H1 (cell line): ENCODE results near the gene TAPBPL.

Experiments
- ATF2 ChIP-seq: IDR thresholded peaks from 2 replicates; pipeline ENCODE4 v1.6.1; 2012; ENCODE audit warnings: low read length, inconsistent platforms
- CBX8 ChIP-seq: fragments of 300-800, 300-1000 bp; sonication (generic); IDR thresholded peaks from 2 replicates; pipeline ENCODE4 v1.7.1; 2016; ENCODE audit warnings: low read depth, low read length, borderline replicate concordance
- CEBPB ChIP-seq: IDR thresholded peaks from 2 replicates; pipeline ENCODE4 v1.6.1; 2012; ENCODE audit warnings: low read depth, low read length
- CHD2 ChIP-seq: IDR thresholded peaks from 2 replicates; pipeline ENCODE4 v1.6.1; 2012; ENCODE audit warnings: low read length, improper control_type of control experiment
- CREB1 ChIP-seq: IDR thresholded peaks from 2 replicates; pipeline ENCODE4 v1.6.1; 2012; ENCODE audit warnings: inconsistent platforms
- CTCF ChIP-seq, 3 experiments: IDR thresholded peaks; 1 replicate in 2 of 3; 2 replicates in 1 of 3; pipeline versions ENCODE4 v1.5.1 to v1.6.1; 2011; ENCODE audit warnings: low read length in 3 of 3, mild to moderate bottlenecking in 3 of 3, inconsistent platforms in 2 of 3, low read depth in 1 of 3, moderate library complexity in 1 of 3; ENCODE audit not compliant: insufficient read depth in 1 of 3; ENCODE audit errors: control extremely low read depth in 1 of 3
- GABPA ChIP-seq: IDR thresholded peaks from 2 replicates; pipeline ENCODE4 v1.6.1; 2011; ENCODE audit warnings: mild to moderate bottlenecking, low read length, moderate library complexity, borderline replicate concordance; ENCODE audit not compliant: insufficient read depth
- JUN ChIP-seq: IDR thresholded peaks from 2 replicates; pipeline ENCODE4 v1.6.1; 2011; ENCODE audit warnings: low read depth, mild to moderate bottlenecking, improper control_type of control experiment, low read length
- RAD21 ChIP-seq, 2 experiments: IDR thresholded peaks in 1 of 2; conservative IDR thresholded peaks in 1 of 2; 2 replicates each; pipeline ENCODE4 v1.6.1; 2011; ENCODE audit warnings: low read depth in 2 of 2, low read length in 2 of 2, improper control_type of control experiment in 1 of 2, inconsistent platforms in 1 of 2, mild to moderate bottlenecking in 1 of 2, moderate library complexity in 1 of 2
- SIRT6 ChIP-seq: IDR thresholded peaks from one replicate; pipeline ENCODE4 v1.7.1; 2012; ENCODE audit warnings: low read length, inconsistent platforms
- SP1 ChIP-seq: IDR thresholded peaks from 2 replicates; pipeline ENCODE4 v1.6.1; 2011; ENCODE audit warnings: low read depth, low read length
- TEAD4 ChIP-seq: IDR thresholded peaks from 2 replicates; pipeline ENCODE4 v1.6.1; 2012; ENCODE audit warnings: low read depth, low read length, inconsistent platforms, mixed read lengths
- YY1 ChIP-seq: IDR thresholded peaks from 2 replicates; pipeline ENCODE4 v1.6.1; 2011; ENCODE audit warnings: low read depth, mild to moderate bottlenecking, low read length

DNA sequence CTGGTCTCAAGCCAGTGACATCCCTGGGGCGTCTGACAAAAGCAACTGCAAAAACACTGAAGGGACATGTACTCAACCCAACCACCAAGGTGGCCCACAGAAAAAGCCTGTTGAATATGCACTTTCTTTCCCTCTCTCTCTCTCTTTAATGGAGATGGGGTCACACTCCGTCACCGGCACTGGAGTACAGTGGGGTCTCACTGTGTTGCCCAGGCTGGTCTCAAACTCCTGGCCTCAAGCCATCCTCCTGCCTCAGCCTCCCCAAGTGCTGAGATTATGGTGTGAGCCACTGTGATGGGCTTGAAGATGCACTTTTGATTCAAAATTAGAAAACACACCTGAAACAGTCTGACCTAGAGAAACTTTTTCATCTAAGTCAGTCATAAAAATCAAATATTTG lies 14.3 kb upstream of the TAPBPL start:
- TF ChIP-seq CHD2 (no peak), CTCF (IDR thresholded peaks at IDR 0.05; ENCODE audit: control extremely low read depth in 1 of 3, insufficient read depth in 1 of 3, low read depth in 1 of 3, low read length in 3 of 3) (no peak), CBX8 (no peak), ATF2 (no peak), CREB1 (no peak), JUN (no peak), RAD21 (IDR thresholded peaks at IDR 0.05 in 1 of 2, conservative IDR thresholded peaks at IDR 0.05 in 1 of 2; ENCODE audit: low read depth in 2 of 2, low read length in 2 of 2) (no peak), CEBPB (no peak), GABPA (no peak), SIRT6 (no peak), YY1 (no peak), SP1 (no peak), TEAD4 (no peak)
